Measurements from ENCODE around the gene P2RY14. TPM values are rescaled to one million over a fixed set of nuclear protein-coding genes. Genes with fewer than 3 reads are reported as not detected.
A peak's percentile ranks its signal among the peaks of the same experiment; 100 is the strongest.

P2RY14 gene
- total RNA-seq, 1 experiment from 2014 or later = not detected

DNA sequence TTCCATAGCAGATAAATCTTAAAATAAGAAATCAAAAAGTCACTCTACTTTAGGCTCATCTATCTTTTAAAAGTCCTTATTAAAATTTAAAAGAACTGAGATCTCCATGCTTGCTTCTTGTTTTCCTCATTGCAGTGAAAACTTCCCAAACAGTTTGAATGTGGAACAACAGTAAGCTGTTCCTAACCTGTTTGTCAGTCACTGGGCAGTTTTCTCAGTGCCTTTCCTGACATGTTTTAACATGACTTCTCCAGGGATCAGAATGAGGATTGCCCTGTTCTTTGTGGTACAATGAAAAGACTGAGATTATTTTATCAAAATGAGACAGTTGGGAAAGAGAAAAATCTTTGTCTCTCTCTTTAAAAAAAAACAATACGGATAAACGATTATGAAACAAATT lies 37.5 kb upstream of the P2RY14 start:
- CTCF ChIA-PET = no interaction called here
- DNase-seq = no peak
- Mint-ChIP-seq H3K27ac (ENCODE audit: unreplicated experiment) (no peak overlapping the region), H3K36me3 (ENCODE audit: insufficient read depth, unreplicated experiment) (no peaks in the 10 kb centered on the region), H3K4me1 (ENCODE audit: low read depth, unreplicated experiment) (peaks cover 12% of the 10 kb centered on the region), H3K27me3 (ENCODE audit: insufficient read depth, unreplicated experiment) (no peaks in the 10 kb centered on the region), H3K4me3 (ENCODE audit: unreplicated experiment) (peak overlapping the region; percentile 26), H3K9me3 (ENCODE audit: unreplicated experiment) (no peaks in the 10 kb centered on the region)
- Histone ChIP-seq H3K36me3 (ENCODE audit: control insufficient read depth, insufficient read depth, low read length) (no peaks in the 10 kb centered on the region), H3K4me1 (no peaks in the 10 kb centered on the region), H3K4me3 (ENCODE audit: low read depth, low read length) (no peak overlapping the region), H3K9me3 (no peaks in the 10 kb centered on the region), H3K27me3 (replicated peaks; ENCODE audit: control insufficient read depth, insufficient read depth, low read length) (no peaks in the 10 kb centered on the region)
- intact Hi-C loops (cut with micrococcal nuclease; ENCODE audit: unreplicated experiment) = no loop called here
- POLR2A ChIA-PET = no interaction called here
- TF ChIP-seq CTCF (IDR thresholded peaks at IDR 0.05; ENCODE audit: insufficient read depth in 1 of 2, low read depth in 1 of 2, low read length in 1 of 2, severe bottlenecking in 1 of 2, unreplicated experiment in 1 of 2) = no peak
- BruUV-seq (replicated peaks) = no TSS peak

GRCh38 chr3:151315136-151315535 lies 36.8 kb upstream of the P2RY14 start:
- Mint-ChIP-seq H3K4me1 (ENCODE audit: low read depth, unreplicated experiment) (peaks cover 12% of the 10 kb centered on the region), H3K36me3 (ENCODE audit: insufficient read depth, unreplicated experiment) (no peaks in the 10 kb centered on the region), H3K27me3 (ENCODE audit: insufficient read depth, unreplicated experiment) (no peaks in the 10 kb centered on the region), H3K4me3 (ENCODE audit: unreplicated experiment) (no peak overlapping the region), H3K27ac (ENCODE audit: unreplicated experiment) (peak overlapping the region; percentile 46), H3K9me3 (ENCODE audit: unreplicated experiment) (no peaks in the 10 kb centered on the region)
- no TSS peak for BruUV-seq (replicated peaks)
- H3K4me1 ChIP-seq = no peaks in the 10 kb centered on the region
- TF ChIP-seq CTCF (IDR thresholded peaks at IDR 0.05; ENCODE audit: insufficient read depth in 1 of 2, low read depth in 1 of 2, low read length in 1 of 2, severe bottlenecking in 1 of 2, unreplicated experiment in 1 of 2) = no peak
- H3K4me3 ChIP-seq (ENCODE audit: low read depth, low read length) = no peak overlapping the region
- no peaks in the 10 kb centered on the region for H3K36me3 ChIP-seq (ENCODE audit: control insufficient read depth, insufficient read depth, low read length)
- CTCF ChIA-PET = no interaction called here
- no peak for DNase-seq
- POLR2A ChIA-PET = no interaction called here
- intact Hi-C loops (cut with micrococcal nuclease; ENCODE audit: unreplicated experiment) = no loop called here
- H3K27me3 ChIP-seq (replicated peaks; ENCODE audit: control insufficient read depth, insufficient read depth, low read length) = no peaks in the 10 kb centered on the region
- H3K9me3 ChIP-seq = no peaks in the 10 kb centered on the region

GRCh38 chr3:151314593-151314992 lies 36.3 kb upstream of the P2RY14 start:
- H3K9me3 ChIP-seq = no peaks in the 10 kb centered on the region
- no peaks in the 10 kb centered on the region for H3K9me3 Mint-ChIP-seq (ENCODE audit: unreplicated experiment)
- intact Hi-C loops (cut with micrococcal nuclease; ENCODE audit: unreplicated experiment) = no loop called here
- H3K27me3 Mint-ChIP-seq (ENCODE audit: insufficient read depth, unreplicated experiment) = no peaks in the 10 kb centered on the region
- H3K4me3 ChIP-seq (ENCODE audit: low read depth, low read length) = no peak overlapping the region
- no peaks in the 10 kb centered on the region for H3K27me3 ChIP-seq (replicated peaks; ENCODE audit: control insufficient read depth, insufficient read depth, low read length)
- ChIA-PET CTCF (no interaction called here), POLR2A (no interaction called here)
- H3K4me1 Mint-ChIP-seq (ENCODE audit: low read depth, unreplicated experiment) = peaks cover 12% of the 10 kb centered on the region
- H3K4me1 ChIP-seq = no peaks in the 10 kb centered on the region
- H3K36me3 Mint-ChIP-seq (ENCODE audit: insufficient read depth, unreplicated experiment) = no peaks in the 10 kb centered on the region
- no peaks in the 10 kb centered on the region for H3K36me3 ChIP-seq (ENCODE audit: control insufficient read depth, insufficient read depth, low read length)
- no peak overlapping the region for H3K4me3 Mint-ChIP-seq (ENCODE audit: unreplicated experiment)
- DNase-seq = no peak
- BruUV-seq (replicated peaks) = no TSS peak
- TF ChIP-seq CTCF (IDR thresholded peaks at IDR 0.05; ENCODE audit: insufficient read depth in 1 of 2, low read depth in 1 of 2, low read length in 1 of 2, severe bottlenecking in 1 of 2, unreplicated experiment in 1 of 2) = no peak
- H3K27ac Mint-ChIP-seq (ENCODE audit: unreplicated experiment) = peak overlapping the region; percentile 46
